GM03348 (cell line): ENCODE results near the gene TTC3.
A peak's percentile ranks its signal among the peaks of the same experiment; 100 is the strongest.
"Not testable (repeated sequence)": the region's sequence is repeated elsewhere in the genome, so short reads cannot be mapped to it uniquely, and the experiment has no call there.

Experiments used
- DNase-seq: peaks from one replicate; pipeline ENCODE4 v3.0.0; 2012; ENCODE audit warnings: low spot score

The TTC3 gene, protein sequence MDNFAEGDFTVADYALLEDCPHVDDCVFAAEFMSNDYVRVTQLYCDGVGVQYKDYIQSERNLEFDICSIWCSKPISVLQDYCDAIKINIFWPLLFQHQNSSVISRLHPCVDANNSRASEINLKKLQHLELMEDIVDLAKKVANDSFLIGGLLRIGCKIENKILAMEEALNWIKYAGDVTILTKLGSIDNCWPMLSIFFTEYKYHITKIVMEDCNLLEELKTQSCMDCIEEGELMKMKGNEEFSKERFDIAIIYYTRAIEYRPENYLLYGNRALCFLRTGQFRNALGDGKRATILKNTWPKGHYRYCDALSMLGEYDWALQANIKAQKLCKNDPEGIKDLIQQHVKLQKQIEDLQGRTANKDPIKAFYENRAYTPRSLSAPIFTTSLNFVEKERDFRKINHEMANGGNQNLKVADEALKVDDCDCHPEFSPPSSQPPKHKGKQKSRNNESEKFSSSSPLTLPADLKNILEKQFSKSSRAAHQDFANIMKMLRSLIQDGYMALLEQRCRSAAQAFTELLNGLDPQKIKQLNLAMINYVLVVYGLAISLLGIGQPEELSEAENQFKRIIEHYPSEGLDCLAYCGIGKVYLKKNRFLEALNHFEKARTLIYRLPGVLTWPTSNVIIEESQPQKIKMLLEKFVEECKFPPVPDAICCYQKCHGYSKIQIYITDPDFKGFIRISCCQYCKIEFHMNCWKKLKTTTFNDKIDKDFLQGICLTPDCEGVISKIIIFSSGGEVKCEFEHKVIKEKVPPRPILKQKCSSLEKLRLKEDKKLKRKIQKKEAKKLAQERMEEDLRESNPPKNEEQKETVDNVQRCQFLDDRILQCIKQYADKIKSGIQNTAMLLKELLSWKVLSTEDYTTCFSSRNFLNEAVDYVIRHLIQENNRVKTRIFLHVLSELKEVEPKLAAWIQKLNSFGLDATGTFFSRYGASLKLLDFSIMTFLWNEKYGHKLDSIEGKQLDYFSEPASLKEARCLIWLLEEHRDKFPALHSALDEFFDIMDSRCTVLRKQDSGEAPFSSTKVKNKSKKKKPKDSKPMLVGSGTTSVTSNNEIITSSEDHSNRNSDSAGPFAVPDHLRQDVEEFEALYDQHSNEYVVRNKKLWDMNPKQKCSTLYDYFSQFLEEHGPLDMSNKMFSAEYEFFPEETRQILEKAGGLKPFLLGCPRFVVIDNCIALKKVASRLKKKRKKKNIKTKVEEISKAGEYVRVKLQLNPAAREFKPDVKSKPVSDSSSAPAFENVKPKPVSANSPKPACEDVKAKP (N-terminal part only)

DNA sequence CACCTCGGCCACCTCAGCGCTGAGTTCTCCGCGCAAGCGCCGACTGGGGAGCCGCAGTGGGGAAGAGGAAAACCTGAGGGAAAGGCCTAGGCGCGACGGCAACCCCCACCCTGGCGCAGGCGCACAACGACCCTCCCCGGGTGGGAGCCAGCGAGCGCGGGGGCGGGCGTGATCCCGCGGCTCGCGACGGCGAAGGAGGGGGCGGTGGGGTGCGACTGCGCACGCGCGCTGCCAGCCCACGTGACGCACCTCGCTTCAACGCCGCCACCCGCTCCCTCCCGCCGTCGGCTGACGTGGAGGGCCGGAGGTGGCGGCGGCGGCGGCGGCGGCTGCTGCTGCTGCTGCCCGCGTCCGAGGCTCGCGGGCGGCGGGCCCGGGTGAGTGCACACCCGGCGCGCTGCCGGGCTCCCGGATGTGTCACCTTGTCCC, at the start of gene TTC3, which contains the start of gene PIGP:
TTC3 (plus strand) TSS at position 267 of the 429 bp plus-strand sequence. CDS start 14,004 bp downstream, outside the sequence.
PIGP (minus strand) TSS at position 84 of the 429 bp plus-strand sequence. CDS start 556 bp downstream, outside the sequence.
- peak; percentile 100 for DNase-seq

DNA sequence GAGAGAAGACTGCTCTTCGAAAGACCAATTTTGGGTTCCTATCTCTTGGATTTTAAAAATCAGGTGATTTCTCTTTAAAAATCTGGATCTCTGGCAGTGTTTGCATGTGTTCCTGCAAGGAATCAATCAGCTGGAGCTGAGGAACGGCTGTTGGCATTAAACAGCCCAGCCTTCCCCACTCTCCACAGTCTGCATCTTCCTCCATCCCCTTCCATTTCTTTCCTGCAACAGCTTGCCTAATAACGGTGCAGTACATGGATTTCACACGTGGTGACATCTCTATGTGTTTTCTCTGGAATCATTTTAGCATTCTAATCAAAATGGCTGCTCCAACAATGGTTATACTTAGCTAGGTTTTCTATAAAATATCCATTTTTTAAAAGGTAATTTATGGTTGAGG, 46.6 kb upstream of the TTC3 start:
- DNase-seq = no peak

DNA sequence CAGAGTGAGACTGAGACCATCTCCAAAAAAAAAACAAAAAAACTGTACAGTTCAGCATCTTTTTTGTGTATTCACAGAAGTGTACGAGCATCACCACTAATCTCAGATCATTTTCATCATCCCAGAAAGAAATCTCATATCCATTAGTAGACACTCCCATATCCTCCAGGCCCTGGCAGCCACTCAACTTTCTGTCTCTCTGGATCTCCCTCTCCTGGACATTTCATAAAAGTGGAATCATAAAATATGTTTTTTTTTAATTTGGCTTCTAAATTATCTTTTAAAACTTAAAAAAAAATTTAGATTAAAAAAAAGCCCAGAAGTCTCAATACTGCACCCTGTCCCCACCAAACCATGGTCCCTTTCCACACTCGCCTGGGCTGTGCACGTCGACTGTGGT, 44.5 kb upstream of the TTC3 start:
- DNase-seq = no peak

DNA sequence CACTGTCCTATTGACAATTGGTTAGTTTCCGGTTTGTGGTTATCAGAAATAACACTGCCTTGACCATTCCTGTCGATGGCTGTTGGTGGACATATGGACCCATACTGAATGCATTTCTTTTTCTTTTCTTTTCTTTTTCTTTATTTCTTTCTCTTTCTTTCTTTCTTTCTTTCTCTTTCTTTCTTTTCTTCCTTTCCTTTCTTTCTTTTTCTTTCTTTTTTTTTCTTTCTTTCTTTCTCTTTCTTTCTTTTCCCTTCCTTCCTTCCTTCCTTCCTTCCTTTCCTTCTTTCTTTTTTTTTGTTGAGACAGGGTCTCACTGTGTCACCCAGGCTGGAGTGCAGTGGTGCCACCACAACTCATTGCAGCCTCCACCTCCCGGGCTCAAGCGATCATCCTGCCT, 42.2 kb upstream of the TTC3 start:
- DNase-seq = no peak

DNA sequence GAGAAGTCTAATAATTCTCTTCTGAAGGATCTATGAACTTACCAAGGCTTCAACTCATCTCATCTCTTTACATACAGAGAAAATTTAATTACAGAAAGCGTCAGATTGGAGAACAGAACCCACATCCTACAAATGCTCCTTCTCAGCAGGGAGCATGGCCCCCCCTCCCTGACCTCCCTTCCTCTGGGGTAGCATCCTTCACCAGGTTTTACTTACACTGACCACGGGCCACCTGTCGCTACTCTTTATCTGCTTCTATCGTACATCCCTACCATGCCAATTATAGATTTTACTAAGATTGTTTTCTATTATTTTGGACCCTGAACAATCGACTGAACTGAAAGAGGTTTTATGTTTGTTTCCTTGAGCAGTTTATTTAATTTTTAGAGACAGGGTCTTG, 40.8 kb upstream of the TTC3 start:
- no peak for DNase-seq

DNA sequence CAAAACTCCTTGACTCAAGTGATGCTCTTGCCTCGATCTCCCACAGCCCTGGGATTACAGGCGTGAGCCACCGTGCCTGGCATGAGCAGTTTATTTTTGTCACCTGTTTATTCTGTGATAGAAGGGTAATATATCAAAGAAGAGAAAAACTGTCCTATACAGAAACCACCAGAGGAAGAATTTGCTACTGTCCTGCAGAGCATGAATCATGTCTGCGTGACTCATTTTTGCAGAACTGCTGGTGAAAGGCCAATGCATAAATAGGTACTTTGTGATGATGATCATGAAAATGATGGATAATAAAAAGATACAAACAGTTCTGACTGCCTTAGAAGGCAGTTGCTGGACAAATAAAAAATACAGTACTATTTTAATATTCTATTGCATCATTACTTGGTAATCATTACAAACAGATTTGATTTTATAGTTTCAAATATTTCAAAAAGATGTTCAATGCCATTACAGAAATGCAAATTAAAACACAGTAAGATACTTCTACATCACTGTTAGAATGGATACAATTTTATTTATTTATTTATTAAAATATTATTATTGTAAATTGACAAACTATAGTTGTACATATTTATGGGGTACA, 40.1 kb upstream of the TTC3 start:
- DNase-seq = peak; percentile 55

DNA sequence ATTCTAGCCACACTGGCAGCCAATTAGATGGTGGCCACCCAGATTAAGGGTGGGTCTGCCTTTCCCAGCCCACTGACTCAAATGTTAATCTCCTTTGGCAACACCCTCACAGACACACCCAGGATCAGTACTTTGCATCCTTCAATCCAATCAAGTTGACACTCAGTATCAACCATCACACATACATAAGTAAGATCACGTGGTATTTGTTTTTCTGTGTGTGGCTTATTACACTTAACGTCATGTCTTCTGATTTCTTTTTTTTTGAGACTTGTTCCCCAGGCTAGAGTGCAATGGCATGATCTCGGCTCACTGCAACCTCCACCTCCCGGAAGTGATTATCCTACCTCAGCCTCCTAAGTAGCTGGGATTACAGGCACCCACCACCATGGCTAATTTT, 38.7 kb upstream of the TTC3 start:
- DNase-seq = not testable (repeated sequence)

DNA sequence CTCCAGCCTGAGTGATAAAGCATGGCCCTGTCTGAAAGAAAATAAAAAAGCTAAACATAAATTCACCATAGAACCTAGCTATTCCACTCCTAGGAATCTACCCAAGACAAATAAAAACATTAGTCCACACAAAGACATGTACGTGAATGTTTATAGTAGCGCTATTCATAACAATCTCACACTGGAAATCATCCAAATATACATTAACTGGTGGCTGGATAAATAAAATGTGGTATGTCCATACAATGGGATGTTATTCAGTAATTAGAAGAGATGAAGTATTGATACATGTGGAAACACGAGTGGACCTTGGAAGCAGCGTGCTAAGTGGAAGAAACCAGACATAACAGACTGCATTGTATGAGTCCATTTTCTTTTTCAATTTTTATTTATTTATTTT, 36.9 kb upstream of the TTC3 start:
- DNase-seq = no peak

DNA sequence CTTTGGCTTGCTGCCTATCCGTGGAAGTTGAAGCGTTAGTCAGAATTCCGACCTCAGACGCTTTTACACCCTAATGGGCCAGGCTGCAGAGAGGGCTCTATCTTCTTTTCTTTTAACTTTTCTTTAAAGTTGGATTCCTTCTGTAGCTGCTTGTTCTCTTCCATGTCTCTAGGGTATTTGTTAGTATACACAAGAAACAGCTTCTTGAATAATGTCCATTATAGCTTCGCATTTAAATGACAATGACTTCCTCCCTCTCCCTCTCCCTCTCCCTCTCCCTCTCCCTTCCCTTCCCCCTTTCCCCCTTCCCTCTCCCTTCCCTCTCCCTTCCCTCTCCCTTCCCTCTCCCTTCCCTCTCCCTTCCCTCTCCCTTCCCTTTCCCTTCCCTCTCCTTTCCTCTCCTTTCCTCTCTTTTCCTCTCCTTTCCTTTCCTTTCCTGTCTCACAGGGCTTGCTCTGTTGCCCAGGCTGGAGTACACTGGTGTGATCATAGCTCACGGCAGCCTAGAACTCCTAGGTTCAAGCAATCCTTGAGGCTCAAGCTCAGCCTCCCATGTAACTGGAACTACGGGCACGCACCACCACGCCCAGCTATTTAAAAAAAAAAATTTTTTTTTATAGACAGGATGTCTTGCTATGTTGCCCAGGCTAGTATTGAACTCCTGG, 33.5 kb upstream of the TTC3 start:
- DNase-seq = no peak

DNA sequence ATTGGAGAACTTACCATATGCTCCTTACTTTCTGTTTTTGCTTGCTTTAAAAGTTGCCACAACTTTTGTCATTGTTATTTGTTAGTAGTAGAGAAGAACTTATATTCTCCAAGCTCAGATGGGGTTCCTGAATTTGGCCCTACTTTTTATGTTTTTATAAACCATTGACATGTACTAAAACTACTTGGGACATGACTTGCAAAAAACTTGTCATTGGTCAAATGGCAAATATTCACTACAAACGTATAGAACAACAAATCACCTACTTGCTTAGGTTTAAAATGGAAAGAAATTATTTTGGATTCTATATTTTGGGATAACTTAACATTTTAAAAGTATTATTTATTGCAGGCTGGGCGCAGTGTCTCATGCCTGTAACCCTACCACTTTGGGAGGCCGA, 32.8 kb upstream of the TTC3 start:
- no peak for DNase-seq

DNA sequence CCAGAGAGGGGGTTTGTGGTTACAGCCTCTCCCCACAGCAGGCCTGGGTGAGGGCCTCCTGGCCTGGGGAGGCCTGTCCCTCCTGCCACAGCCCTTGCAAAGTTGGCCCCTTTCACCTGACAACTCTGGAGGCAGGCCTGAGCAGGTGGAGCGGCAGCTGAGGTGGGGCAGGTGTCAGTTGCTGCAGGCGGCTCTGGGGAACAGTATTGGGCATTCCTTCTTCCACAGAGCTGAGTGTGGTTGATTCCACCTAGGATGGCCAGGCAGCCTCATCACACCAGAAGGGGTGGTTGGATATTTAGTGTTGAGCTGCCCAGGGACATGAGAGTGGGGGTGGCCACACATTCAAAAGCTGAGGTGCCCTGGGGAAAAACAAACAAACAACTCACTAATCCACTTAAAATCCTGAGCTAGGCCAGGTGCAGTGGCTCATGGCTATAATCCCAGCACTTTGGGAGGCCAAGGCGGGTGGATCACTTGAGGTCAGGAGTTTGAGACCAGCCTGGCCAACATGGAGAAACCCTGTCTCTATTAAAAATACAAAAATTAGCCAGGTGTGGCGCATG, 31.3 kb upstream of the TTC3 start:
- DNase-seq = no peak

DNA sequence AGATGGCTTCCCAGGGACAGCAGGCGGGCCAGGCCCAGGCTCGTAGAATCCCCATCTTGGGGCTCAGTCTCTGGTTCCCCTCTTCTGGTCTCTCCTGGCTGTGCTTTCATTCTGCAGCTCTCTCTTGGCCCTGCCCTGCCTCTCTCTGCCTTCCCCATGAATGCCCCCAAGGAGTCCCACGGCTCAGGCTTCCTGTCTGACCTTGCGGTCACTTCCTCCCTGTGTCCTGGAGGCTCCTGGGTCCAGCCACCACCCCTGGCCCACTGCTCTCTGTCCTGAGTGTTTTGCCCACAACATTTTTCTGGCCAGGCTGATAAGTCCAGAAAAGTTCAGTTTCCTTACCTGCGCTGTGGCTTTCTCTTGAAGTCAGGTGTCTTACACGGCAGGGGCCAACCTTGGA, 29.2 kb upstream of the TTC3 start:
- DNase-seq = no peak

DNA sequence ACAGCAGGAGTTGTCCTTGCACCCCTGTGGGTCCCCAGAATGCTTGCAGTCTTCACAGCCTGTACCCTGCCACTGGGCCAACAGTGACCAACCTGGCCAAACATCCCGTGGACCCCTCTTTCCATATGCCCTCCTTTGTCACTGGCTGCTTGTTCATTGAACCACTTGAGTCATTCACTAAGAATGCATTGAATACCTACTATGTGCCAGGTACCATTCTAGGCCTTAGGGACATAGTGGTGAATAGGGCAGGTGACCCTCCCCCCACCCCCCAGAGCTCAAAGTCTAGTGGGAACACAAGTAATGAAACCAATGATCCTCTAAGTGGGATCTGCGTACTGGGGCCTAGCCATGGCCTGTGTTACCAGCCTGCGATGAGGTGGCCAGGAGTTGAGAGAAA, 28.4 kb upstream of the TTC3 start:
- DNase-seq = no peak

DNA sequence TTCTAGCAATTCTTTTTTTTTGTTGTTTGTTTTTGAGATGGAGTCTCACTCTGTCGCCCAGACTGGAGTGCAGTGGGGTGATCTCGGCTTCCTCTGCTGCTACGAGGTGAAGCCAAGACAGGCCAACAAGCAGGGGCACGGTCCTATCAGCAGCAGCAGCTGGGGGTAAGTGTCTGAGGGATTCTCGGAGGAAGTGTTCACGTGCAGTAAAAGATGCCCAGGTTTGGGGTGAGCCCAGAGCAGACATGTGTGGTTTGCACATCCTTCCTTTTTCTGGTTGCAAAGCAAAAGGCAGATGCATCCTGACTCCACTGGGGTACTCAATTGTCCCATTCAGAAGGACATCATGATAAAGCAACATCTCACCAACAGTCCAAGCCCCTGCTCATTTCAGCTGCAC, 27.9 kb upstream of the TTC3 start:
- no peak for DNase-seq

DNA sequence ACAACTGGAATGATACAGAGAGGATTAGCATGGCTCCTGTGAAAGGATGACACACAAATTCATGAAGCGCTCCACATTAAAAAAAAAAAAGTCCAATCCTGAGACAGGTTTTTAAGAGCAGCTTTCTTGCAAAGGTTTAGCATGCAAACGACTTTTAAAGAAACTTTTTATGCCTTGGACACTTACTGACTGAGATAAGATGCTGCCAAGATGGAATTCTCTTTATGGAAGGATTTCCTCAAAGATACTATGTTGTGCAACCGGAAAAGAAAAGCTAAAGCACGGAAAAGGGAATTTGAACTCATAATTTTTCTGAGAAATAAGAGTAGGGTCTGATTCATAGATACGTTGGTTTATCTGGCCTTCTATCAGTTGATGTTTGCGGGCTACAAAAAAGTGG, 27.5 kb upstream of the TTC3 start:
- DNase-seq = no peak

DNA sequence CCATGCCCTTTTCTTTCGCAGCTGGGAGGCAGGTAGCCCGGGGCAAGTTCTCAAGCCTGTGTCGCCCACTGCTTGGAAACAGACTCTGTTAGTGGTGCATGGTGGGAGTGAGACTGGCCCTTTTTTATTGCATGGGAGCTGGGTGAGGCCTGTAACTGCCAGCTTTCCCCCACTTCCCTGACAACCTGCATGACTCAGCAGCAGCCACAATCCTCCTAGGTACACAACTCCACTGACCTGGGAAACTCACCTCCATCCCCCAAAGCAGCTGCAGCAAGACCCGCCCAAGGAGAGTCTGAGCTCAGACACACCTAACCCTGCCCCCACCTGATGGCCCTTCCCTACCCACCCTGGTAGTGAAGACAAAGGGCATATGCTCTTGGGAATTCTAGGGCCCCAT, 26.0 kb upstream of the TTC3 start:
- DNase-seq = no peak

DNA sequence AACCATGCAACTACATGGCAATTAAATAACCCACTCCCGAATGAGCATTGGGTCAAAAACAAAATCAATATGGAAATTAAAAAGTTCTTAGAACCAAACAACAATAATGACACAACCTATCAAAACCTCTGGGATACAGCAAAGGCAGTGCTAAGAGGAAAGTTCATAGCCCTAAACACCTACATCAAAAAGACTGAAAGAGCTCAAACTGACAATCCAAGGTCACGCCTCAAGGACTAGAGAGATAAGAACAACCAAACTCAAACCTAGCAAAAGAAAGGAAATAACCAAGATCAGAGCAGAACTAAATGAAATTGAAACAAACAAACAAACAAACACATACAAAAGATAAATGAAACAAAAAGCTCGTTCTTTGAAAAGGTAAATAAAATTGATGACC, 23.3 kb upstream of the TTC3 start:
- not testable (repeated sequence) for DNase-seq

DNA sequence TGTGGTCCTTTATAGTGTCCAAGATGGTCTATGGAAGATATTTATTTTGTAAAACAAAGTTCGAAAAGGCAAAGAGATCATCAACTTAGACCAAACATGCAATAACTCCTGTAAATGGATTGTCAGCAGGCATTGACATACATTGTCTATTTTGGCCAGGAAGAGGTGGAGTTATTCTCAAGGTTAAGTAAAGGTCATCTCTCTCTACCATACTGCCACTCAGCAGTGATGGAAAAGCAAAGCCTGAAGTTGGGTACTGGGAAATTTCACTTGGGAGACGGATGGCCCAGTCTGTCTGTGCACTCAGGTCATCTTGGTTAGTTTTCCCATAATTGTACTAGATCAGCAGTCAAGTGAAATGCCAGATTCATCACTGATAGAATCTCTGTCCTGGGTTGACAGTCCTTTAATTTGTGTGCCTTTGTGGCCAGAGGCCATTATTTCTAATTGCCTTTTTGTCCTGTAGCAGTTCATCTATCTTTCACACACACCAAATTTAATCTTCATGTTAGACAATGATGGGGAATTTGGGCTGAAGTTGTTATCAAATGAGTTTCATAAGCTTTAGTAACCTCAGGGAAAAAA, 17.7 kb upstream of the TTC3 start:
- no peak for DNase-seq

DNA sequence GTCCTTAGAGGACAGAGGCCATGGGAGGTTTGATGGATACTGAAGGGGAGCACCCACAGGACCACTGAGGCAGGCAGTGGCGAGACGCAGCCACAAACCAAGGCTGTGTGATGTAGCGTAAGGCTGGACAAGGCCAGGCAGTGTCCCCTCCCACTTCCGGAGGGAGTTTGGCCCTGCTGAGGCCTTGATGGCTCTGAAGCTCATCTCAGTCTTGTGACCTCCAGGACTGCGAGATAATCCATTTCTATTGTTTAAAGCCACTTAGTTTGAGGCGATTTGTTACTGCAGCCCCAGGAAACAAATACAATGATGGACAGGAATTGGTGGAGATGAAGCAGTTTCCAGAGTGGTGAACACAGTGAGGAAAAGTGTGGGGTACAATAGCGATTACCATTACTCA, 15.4 kb upstream of the TTC3 start:
- DNase-seq = no peak

DNA sequence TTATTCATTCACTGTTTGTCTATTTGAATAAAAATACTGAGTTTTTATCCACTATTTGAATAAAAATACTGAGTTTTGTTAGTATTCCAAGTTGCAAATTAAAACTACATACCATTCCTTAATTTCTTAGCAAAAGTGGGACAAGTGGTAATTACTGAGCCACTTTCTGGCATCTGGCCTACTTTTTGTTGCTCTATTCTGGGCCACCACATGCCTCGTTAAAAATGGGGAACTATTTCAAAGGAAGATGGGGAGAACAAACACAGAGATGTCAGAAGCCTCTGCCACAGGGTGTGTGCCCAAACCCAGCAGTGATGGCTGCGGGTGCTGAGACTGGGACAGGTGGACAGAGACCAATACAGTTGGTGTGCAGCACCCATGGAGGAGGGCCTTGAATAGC, 14.8 kb upstream of the TTC3 start:
- no peak for DNase-seq

DNA sequence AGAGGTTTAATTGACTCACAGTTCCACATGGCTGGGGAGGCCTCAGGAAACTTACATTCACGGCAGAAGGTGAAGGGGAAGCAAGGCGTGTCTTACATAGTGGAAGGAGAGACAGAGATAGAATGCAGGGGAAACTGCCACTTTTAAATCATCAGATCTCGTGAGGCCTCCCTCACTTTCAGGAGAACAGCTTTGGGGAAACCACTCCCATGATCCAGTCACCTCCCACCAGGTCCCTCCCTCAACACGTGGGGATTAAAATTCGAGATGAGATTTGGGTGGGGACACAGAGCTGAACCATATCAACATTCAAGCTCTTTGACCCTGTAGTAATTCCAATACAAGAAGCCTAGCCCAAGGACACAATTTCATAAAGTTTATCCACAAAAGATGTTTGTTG, 13.9 kb upstream of the TTC3 start:
- DNase-seq = no peak
